ENCODE results near the gene CCDC146.

GRCh38 chr7:77239471-77239870, 117.1 kb downstream of the CCDC146 start:
- no peak for TF ChIP-seq POLR2A (IDR thresholded peaks at IDR 0.05; ENCODE audit: low read length)
- TF ChIP-seq GATA1 (IDR thresholded peaks at IDR 0.05; ENCODE audit: low read depth, low read length): no peak

All from erythroblast (primary cell).